GM21526 (cell line): Measurements from ENCODE around the gene WNT3.

Experiments
- ATAC-seq: cut with Tn5 transposase; IDR thresholded peaks from one replicate; pipeline ENCODE4 v1.9.1; 2021; ENCODE audit warnings: moderate library complexity; ENCODE audit not compliant: unreplicated experiment, low FRiP score

The WNT3 gene

GRCh38 chr17:46739982-46740381 is 78.5 kb downstream of the WNT3 start:
- no peak for ATAC-seq

- no peak for ATAC-seq
Observed at GRCh38 chr17:46738544-46738943, 79.9 kb downstream of the WNT3 start.

GRCh38 chr17:46737326-46737725 is 81.2 kb downstream of the WNT3 start:
- no peak for ATAC-seq

GRCh38 chr17:46736100-46736499 is 82.4 kb downstream of the WNT3 start:
- no peak for ATAC-seq

- no peak for ATAC-seq
Observed at GRCh38 chr17:46733837-46734475, 84.5 kb downstream of the WNT3 start.

- ATAC-seq = no peak
Observed at GRCh38 chr17:46732754-46733398, 85.6 kb downstream of the WNT3 start.

GRCh38 chr17:46732160-46732559 is 86.3 kb downstream of the WNT3 start:
- no peak for ATAC-seq

- ATAC-seq = no peak
Observed at GRCh38 chr17:46730679-46731078, 87.8 kb downstream of the WNT3 start.

- no peak for ATAC-seq
Observed at GRCh38 chr17:46730026-46730425, 88.5 kb downstream of the WNT3 start.

- no peak for ATAC-seq
Observed at GRCh38 chr17:46727572-46728348, 90.7 kb downstream of the WNT3 start.

- ATAC-seq = no peak
Observed at GRCh38 chr17:46726206-46726605, 92.3 kb downstream of the WNT3 start.

- no peak for ATAC-seq
Observed at GRCh38 chr17:46722662-46723285, 95.7 kb downstream of the WNT3 start.

- no peak for ATAC-seq
Observed at GRCh38 chr17:46720408-46720807, 98.1 kb downstream of the WNT3 start.

GRCh38 chr17:46719891-46720290 is 98.6 kb downstream of the WNT3 start:
- ATAC-seq = no peak

GRCh38 chr17:46717999-46718398 is 100.5 kb downstream of the WNT3 start:
- no peak for ATAC-seq
